GM12801 (cell line): ENCODE results near the gene ANKS4B.

Experiments
- CTCF ChIP-seq: IDR thresholded peaks from one replicate; pipeline ENCODE4 v1.5.1; 2011; ENCODE audit warnings: control low read depth; ENCODE audit not compliant: insufficient read length; ENCODE audit errors: extremely low read depth

The ANKS4B gene

GRCh38 chr16:21277045-21277926, 43.8 kb downstream of the ANKS4B start:
- no peak for TF ChIP-seq CTCF

- TF ChIP-seq CTCF: peak; percentile 41
Observed at GRCh38 chr16:21277927-21278706, 44.6 kb downstream of the ANKS4B start, which contains the start of gene CRYM. Gene CRYM (minus strand): TSS chr16:21278290. CDS start chr16:21278251, 39 bp downstream.

GRCh38 chr16:21279501-21279900, 46.0 kb downstream of the ANKS4B start:
- TF ChIP-seq CTCF: no peak

- no peak for TF ChIP-seq CTCF
Observed at GRCh38 chr16:21281698-21282389, 48.3 kb downstream of the ANKS4B start.

GRCh38 chr16:21283521-21284289, 50.2 kb downstream of the ANKS4B start:
- TF ChIP-seq CTCF: no peak

GRCh38 chr16:21284414-21284813, 50.9 kb downstream of the ANKS4B start:
- TF ChIP-seq CTCF: no peak
